Hepatocyte (in vitro differentiated cells): ENCODE results near the gene SPDEF. TPM values are rescaled to one million over a fixed set of nuclear protein-coding genes. Genes with fewer than 3 reads are reported as not detected.

Experiments
- DNase-seq: peaks from one replicate; pipeline ENCODE4 v3.0.0-alpha.2; 2016; ENCODE audit warnings: low spot score
- H2AFZ ChIP-seq: fragments of 200-600 bp; sonication (generic); 2 replicates; pipeline ENCODE4 v1.6.0; 2016; ENCODE audit warnings: antibody characterized with exemption, mild to moderate bottlenecking
- H3K27ac ChIP-seq: fragments of 200-600 bp; sonication (generic); 2 replicates; pipeline ENCODE4 v1.5.1; 2016; ENCODE audit warnings: mild to moderate bottlenecking
- H3K27me3 ChIP-seq: fragments of 200-600 bp; sonication (generic); 2 replicates; pipeline ENCODE4 v1.6.1; 2016
- H3K36me3 ChIP-seq: fragments of 200-600 bp; sonication (generic); replicated peaks from 2 replicates; pipeline ENCODE4 v1.5.1; 2016; ENCODE audit warnings: low read depth; ENCODE audit not compliant: insufficient read depth
- H3K4me1 ChIP-seq: fragments of 200-600 bp; sonication (generic); 2 replicates; pipeline ENCODE4 v1.5.1; 2016; ENCODE audit warnings: mild to moderate bottlenecking, moderate library complexity; ENCODE audit not compliant: insufficient read depth
- H3K4me2 ChIP-seq: fragments of 200-600 bp; sonication (generic); 2 replicates; pipeline ENCODE4 v1.6.0; 2016
- H3K4me3 ChIP-seq: fragments of 200-600 bp; sonication (generic); 2 replicates; pipeline ENCODE4 v1.5.1; 2016; ENCODE audit warnings: mild to moderate bottlenecking
- H3K79me2 ChIP-seq: fragments of 200-600 bp; sonication (generic); 2 replicates; pipeline ENCODE4 v1.6.0; 2017; ENCODE audit warnings: mild to moderate bottlenecking
- H3K9me2 ChIP-seq: fragments of 200-600 bp; sonication (generic); replicated peaks from 2 replicates; pipeline ENCODE4 v1.6.0; 2017; ENCODE audit warnings: mild to moderate bottlenecking; ENCODE audit not compliant: insufficient read depth
- H3K9me3 ChIP-seq: fragments of 200-600 bp; sonication (generic); 2 replicates; pipeline ENCODE4 v1.5.1; 2016; ENCODE audit warnings: low read depth, mild to moderate bottlenecking
- H4K20me1 ChIP-seq: fragments of 200-600 bp; sonication (generic); 2 replicates; pipeline ENCODE4 v1.6.0; 2016; ENCODE audit warnings: mild to moderate bottlenecking; ENCODE audit not compliant: insufficient read depth, poor library complexity, severe bottlenecking
- CTCF ChIP-seq: fragments of 200-600 bp; sonication (generic); IDR thresholded peaks from 2 replicates; pipeline ENCODE4 v1.5.1; 2016; ENCODE audit warnings: antibody characterized with exemption, mild to moderate bottlenecking; ENCODE audit not compliant: poor library complexity
- EZH2 ChIP-seq: fragments of 200-600 bp; sonication (generic); IDR thresholded peaks from 2 replicates; pipeline ENCODE4 v1.6.1; 2016; ENCODE audit warnings: antibody characterized with exemption, mild to moderate bottlenecking, borderline replicate concordance
- EZH2phosphoT487 ChIP-seq: fragments of 200-600 bp; sonication (generic); IDR thresholded peaks from one replicate; pipeline ENCODE4 v1.6.1; 2018; ENCODE audit warnings: antibody characterized with exemption, mild to moderate bottlenecking, low read depth, moderate library complexity; ENCODE audit not compliant: unreplicated experiment, severe bottlenecking
- WGBS: methylation state at CpG from one replicate; pipeline ENCODE4 v1.1.6; 2016; ENCODE audit warnings: low lambda C conversion rate; ENCODE audit errors: missing lambda C conversion rate; 5-methylcytosine and 5-hydroxymethylcytosine counted together
- polyA plus RNA-seq: library from polyadenylated mRNA; unstranded; fragments of >200 nt; fragmentation: Nextera tagmentation; extraction: Ambion mirVana; gene quantifications from 2 replicates; pipeline ENCODE4 v1.2.1, GENCODE V29; 2016
- total RNA-seq: library from RNA; depleted of rRNA; stranded (reverse); fragments of >200 nt; gene quantifications from 2 replicates; pipeline ENCODE4 v1.2.3, GENCODE V29; 2014

Gene SPDEF
- total and polyA plus RNA-seq, 2 experiments from 2014 or later, result 0.80 to 1.5 TPM

GRCh38 chr6:34511214-34511914 lies 44.8 kb downstream of the SPDEF start:
- 82% methylated on average over 5 of the region's 6 CpGs for WGBS

GRCh38 chr6:34510299-34510698 lies 45.8 kb downstream of the SPDEF start:
- H3K27ac ChIP-seq, result no peak overlapping the region
- no peak overlapping the region for H3K4me2 ChIP-seq
- no peaks in the 10 kb centered on the region for H3K79me2 ChIP-seq
- WGBS, result 86% methylated on average over 4 of the region's 4 CpGs
- no peaks in the 10 kb centered on the region for H3K9me3 ChIP-seq
- no peaks in the 10 kb centered on the region for H4K20me1 ChIP-seq
- no peak overlapping the region for H3K4me3 ChIP-seq
- H3K4me1 ChIP-seq, result peaks cover 4% of the 10 kb centered on the region
- no peaks in the 10 kb centered on the region for H3K36me3 ChIP-seq
- H3K27me3 ChIP-seq, result peaks cover 5% of the 10 kb centered on the region
- DNase-seq, result no peak
- no peaks in the 10 kb centered on the region for H3K9me2 ChIP-seq
- no peak for TF ChIP-seq CTCF
- no peak for TF ChIP-seq EZH2
- TF ChIP-seq EZH2phosphoT487, result no peak
- H2AFZ ChIP-seq, result no peak overlapping the region

More at GRCh38 chr6:34511214-34511914, 44.8 kb downstream of the SPDEF start:
- Histone ChIP-seq H3K4me2 (no peak overlapping the region), H3K4me1 (peaks cover 4% of the 10 kb centered on the region), H4K20me1 (no peaks in the 10 kb centered on the region), H3K27ac (no peak overlapping the region), H3K79me2 (no peaks in the 10 kb centered on the region), H3K27me3 (peaks cover 5% of the 10 kb centered on the region), H3K4me3 (no peak overlapping the region), H3K9me3 (no peaks in the 10 kb centered on the region), H3K9me2 (no peaks in the 10 kb centered on the region), H3K36me3 (no peaks in the 10 kb centered on the region), H2AFZ (no peak overlapping the region)
- no peak for DNase-seq
- TF ChIP-seq EZH2, result no peak
- no peak for TF ChIP-seq EZH2phosphoT487
- TF ChIP-seq CTCF, result no peak

- whole genome bisulfite sequencing, result 99% methylated on average over 4 of the region's 4 CpGs
- Histone ChIP-seq H4K20me1 (no peaks in the 10 kb centered on the region), H3K4me3 (no peak overlapping the region), H3K36me3 (no peaks in the 10 kb centered on the region), H3K4me1 (peaks cover under 1% of the 10 kb centered on the region), H3K9me3 (no peaks in the 10 kb centered on the region), H3K79me2 (no peaks in the 10 kb centered on the region), H3K27me3 (peaks cover under 1% of the 10 kb centered on the region), H3K9me2 (no peaks in the 10 kb centered on the region), H3K27ac (no peak overlapping the region), H3K4me2 (no peak overlapping the region), H2AFZ (no peak overlapping the region)
- no peak for DNase-seq
- no peak for TF ChIP-seq EZH2phosphoT487
- no peak for TF ChIP-seq CTCF
- TF ChIP-seq EZH2, result no peak
Observed at GRCh38 chr6:34509782-34510181, 46.3 kb downstream of the SPDEF start.

- 97% methylated on average over 3 of the region's 3 CpGs for WGBS
- Histone ChIP-seq H3K4me3 (no peak overlapping the region), H4K20me1 (no peaks in the 10 kb centered on the region), H3K79me2 (no peaks in the 10 kb centered on the region), H3K4me2 (no peak overlapping the region), H3K9me3 (no peaks in the 10 kb centered on the region), H2AFZ (no peak overlapping the region), H3K27ac (no peak overlapping the region), H3K4me1 (no peaks in the 10 kb centered on the region), H3K36me3 (no peaks in the 10 kb centered on the region), H3K9me2 (no peaks in the 10 kb centered on the region), H3K27me3 (no peaks in the 10 kb centered on the region)
- no peak for DNase-seq
- TF ChIP-seq EZH2phosphoT487, result no peak
- TF ChIP-seq EZH2, result no peak
- TF ChIP-seq CTCF, result no peak
Observed at GRCh38 chr6:34508425-34508824, 47.7 kb downstream of the SPDEF start.
